H1 (cell line): ENCODE data around the gene MRPS31. TPM values are rescaled to one million over a fixed set of nuclear protein-coding genes. Genes with fewer than 3 reads are reported as not detected.

Experiments
- ASH2L ChIP-seq: fragments of 200-600, 300-600 bp; sonication (generic); IDR thresholded peaks from one replicate; pipeline ENCODE4 v1.7.1; 2017; ENCODE audit warnings: low read length
- BRCA1 ChIP-seq: IDR thresholded peaks from 2 replicates; pipeline ENCODE4 v1.6.1; 2012; ENCODE audit warnings: low read depth, low read length, improper control_type of control experiment
- CBX5 ChIP-seq: fragments of 300-800, 300-1000 bp; sonication (generic); IDR thresholded peaks from 2 replicates; pipeline ENCODE4 v1.7.1; 2016; ENCODE audit warnings: antibody characterized with exemption, low read length, low read depth
- CBX8 ChIP-seq: fragments of 300-800, 300-1000 bp; sonication (generic); IDR thresholded peaks from 2 replicates; pipeline ENCODE4 v1.7.1; 2016; ENCODE audit warnings: low read depth, low read length, borderline replicate concordance
- CREB1 ChIP-seq: IDR thresholded peaks from 2 replicates; pipeline ENCODE4 v1.6.1; 2012; ENCODE audit warnings: inconsistent platforms
- EGR1 ChIP-seq: IDR thresholded peaks from 2 replicates; pipeline ENCODE4 v1.6.1; 2011; ENCODE audit warnings: low read depth, low read length, borderline replicate concordance
- EZH2 ChIP-seq: fragments of 200-600 bp; sonication (generic); IDR thresholded peaks from 2 replicates; pipeline ENCODE4 v1.7.1; 2012; ENCODE audit warnings: low read depth, mild to moderate bottlenecking, moderate library complexity, low read length, inconsistent platforms; ENCODE audit not compliant: severe bottlenecking
- HDAC6 ChIP-seq: IDR thresholded peaks from one replicate; pipeline ENCODE4 v1.7.1; 2012; ENCODE audit warnings: low read depth, mild to moderate bottlenecking, inconsistent platforms, low read length, moderate library complexity
- JUN ChIP-seq: IDR thresholded peaks from 2 replicates; pipeline ENCODE4 v1.6.1; 2011; ENCODE audit warnings: low read depth, mild to moderate bottlenecking, improper control_type of control experiment, low read length
- JUND ChIP-seq: IDR thresholded peaks from 2 replicates; pipeline ENCODE4 v1.6.1; 2011; ENCODE audit warnings: mild to moderate bottlenecking, improper control_type of control experiment, low read length
- KDM1A ChIP-seq: fragments of 200-600, 300-600 bp; sonication (generic); IDR thresholded peaks from 2 replicates; pipeline ENCODE4 v1.7.1; 2016; ENCODE audit warnings: mild to moderate bottlenecking, low read length, borderline replicate concordance
- NRF1 ChIP-seq: IDR thresholded peaks from 2 replicates; pipeline ENCODE4 v1.6.1; 2011; ENCODE audit warnings: mild to moderate bottlenecking, low read depth, low read length, improper control_type of control experiment
- POU5F1 ChIP-seq: IDR thresholded peaks from 2 replicates; pipeline ENCODE4 v1.6.1; 2011; ENCODE audit warnings: low read depth, mild to moderate bottlenecking, low read length, moderate library complexity
- RAD21 ChIP-seq, 2 experiments: IDR thresholded peaks in 1 of 2; conservative IDR thresholded peaks in 1 of 2; 2 replicates each; pipeline ENCODE4 v1.6.1; 2011; ENCODE audit warnings: low read depth in 2 of 2, low read length in 2 of 2, improper control_type of control experiment in 1 of 2, inconsistent platforms in 1 of 2, mild to moderate bottlenecking in 1 of 2, moderate library complexity in 1 of 2
- SAP30 ChIP-seq: fragments of 300-600 bp; sonication (generic); IDR thresholded peaks from 2 replicates; pipeline ENCODE4 v1.7.1; 2012; ENCODE audit warnings: low read length, moderate library complexity, mild to moderate bottlenecking, inconsistent platforms; ENCODE audit not compliant: insufficient read depth, insufficient replicate concordance
- SIX5 ChIP-seq: IDR thresholded peaks from 2 replicates; pipeline ENCODE4 v1.6.1; 2011; ENCODE audit warnings: mild to moderate bottlenecking, low read depth, low read length
- TAF7 ChIP-seq: optimal IDR thresholded peaks from 2 replicates; pipeline ENCODE3; 2011; ENCODE audit warnings: low read depth, mild to moderate bottlenecking, inconsistent platforms, low read length, moderate library complexity, borderline replicate concordance
- TEAD4 ChIP-seq: IDR thresholded peaks from 2 replicates; pipeline ENCODE4 v1.6.1; 2012; ENCODE audit warnings: low read depth, low read length, inconsistent platforms, mixed read lengths
- YY1 ChIP-seq: IDR thresholded peaks from 2 replicates; pipeline ENCODE4 v1.6.1; 2011; ENCODE audit warnings: low read depth, mild to moderate bottlenecking, low read length
- polyA plus RNA-seq, 7 experiments: library from polyadenylated mRNA; depleted of rRNA in 3 of 7; stranded (reverse) in 5 of 7; unstranded in 2 of 7; fragments of >200 nt in 5 of 7; fragments of 200-250 nt in 2 of 7; gene quantifications; 1 replicate in 5 of 7; 2 replicates in 1 of 7; 4 replicates in 1 of 7; pipeline versions ENCODE4 v1.2.1 to v1.2.3, GENCODE V29; 2011 to 2013; ENCODE audit warnings: missing spikeins in 2 of 7, mixed read lengths in 2 of 7
- total RNA-seq: library from RNA; stranded (reverse); fragmentation: NEBNext Ultra II Directional; extraction: Animal tissue kit (Norgen Biotek cat#: 25700); gene quantifications from 2 replicates; pipeline ENCODE4 v1.2.1, GENCODE V29; 2021
- TF ChIP-seq, protein P1 (sequence below): IDR thresholded peaks from 2 replicates; pipeline ENCODE4 v1.6.1; 2012; ENCODE audit warnings: low read length, inconsistent platforms
- TF ChIP-seq, protein P2 (sequence below), 3 experiments: IDR thresholded peaks; 1 replicate in 2 of 3; 2 replicates in 1 of 3; pipeline versions ENCODE4 v1.5.1 to v1.6.1; 2011; ENCODE audit warnings: low read length in 3 of 3, mild to moderate bottlenecking in 3 of 3, inconsistent platforms in 2 of 3, low read depth in 1 of 3, moderate library complexity in 1 of 3; ENCODE audit not compliant: insufficient read depth in 1 of 3; ENCODE audit errors: control extremely low read depth in 1 of 3

The MRPS31 gene
- total and polyA plus RNA-seq, 2 of the 8 experiments (the other 6 are each of a cell fraction or from before 2014, with no cell fraction given) = 13.6 to 33.3 TPM

DNA sequence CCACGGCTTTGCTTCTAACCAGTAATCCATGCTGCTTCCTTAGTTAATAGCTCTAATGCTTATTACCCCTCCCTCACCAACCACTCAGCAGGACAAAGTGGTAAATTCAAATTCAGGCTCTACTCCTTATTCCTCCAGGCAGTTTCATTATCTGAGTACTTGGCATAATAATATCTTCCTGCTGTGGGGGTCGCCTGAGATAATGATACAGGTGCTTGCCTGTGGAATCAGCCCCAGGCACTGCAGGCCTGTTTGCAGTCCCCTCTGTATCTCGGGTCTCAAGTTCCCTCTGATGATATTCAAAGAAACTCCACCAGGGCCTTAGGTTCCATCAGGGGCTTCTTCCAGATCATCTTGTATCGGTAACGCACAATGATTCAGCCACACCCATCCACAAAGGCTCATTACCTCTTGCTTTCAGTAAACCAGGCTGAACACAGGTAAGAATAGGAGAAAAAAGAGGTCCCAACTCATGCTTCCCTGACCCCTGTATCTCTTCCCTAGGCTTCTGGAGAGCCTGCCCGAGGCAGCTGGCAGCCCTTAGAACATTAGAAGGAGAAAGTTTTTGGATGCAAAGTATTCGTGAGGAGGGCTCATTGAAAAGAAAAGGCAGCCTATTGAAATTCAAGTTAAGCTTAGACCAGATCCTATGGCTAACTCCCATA, 90.2 kb downstream of the MRPS31 start (continued):
- peak; percentile 93; the same call in 1 of the 2 replicates for TF ChIP-seq POU5F1
- no peak for TF ChIP-seq TEAD4
- TF ChIP-seq NRF1 = no peak
- TF ChIP-seq YY1 = no peak
- TF ChIP-seq CBX8 = no peak
- TF ChIP-seq SAP30 = no peak
- TF ChIP-seq BRCA1 = no peak
- TF ChIP-seq RAD21 (IDR thresholded peaks at IDR 0.05 in 1 of 2, conservative IDR thresholded peaks at IDR 0.05 in 1 of 2; ENCODE audit: low read depth in 2 of 2, low read length in 2 of 2) = no peak; a peak in 1 of 4 replicates
- no peak for TF ChIP-seq CREB1
- TF ChIP-seq HDAC6 = no peak
- TF ChIP-seq, protein P1, sequence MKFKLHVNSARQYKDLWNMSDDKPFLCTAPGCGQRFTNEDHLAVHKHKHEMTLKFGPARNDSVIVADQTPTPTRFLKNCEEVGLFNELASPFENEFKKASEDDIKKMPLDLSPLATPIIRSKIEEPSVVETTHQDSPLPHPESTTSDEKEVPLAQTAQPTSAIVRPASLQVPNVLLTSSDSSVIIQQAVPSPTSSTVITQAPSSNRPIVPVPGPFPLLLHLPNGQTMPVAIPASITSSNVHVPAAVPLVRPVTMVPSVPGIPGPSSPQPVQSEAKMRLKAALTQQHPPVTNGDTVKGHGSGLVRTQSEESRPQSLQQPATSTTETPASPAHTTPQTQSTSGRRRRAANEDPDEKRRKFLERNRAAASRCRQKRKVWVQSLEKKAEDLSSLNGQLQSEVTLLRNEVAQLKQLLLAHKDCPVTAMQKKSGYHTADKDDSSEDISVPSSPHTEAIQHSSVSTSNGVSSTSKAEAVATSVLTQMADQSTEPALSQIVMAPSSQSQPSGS = no peak
- no peak for TF ChIP-seq SIX5
- no peak for TF ChIP-seq JUN
- TF ChIP-seq TAF7 = no peak
- TF ChIP-seq CBX5 = no peak
- TF ChIP-seq JUND = no peak
- peak; percentile 70 for TF ChIP-seq ASH2L
- TF ChIP-seq, protein P2, sequence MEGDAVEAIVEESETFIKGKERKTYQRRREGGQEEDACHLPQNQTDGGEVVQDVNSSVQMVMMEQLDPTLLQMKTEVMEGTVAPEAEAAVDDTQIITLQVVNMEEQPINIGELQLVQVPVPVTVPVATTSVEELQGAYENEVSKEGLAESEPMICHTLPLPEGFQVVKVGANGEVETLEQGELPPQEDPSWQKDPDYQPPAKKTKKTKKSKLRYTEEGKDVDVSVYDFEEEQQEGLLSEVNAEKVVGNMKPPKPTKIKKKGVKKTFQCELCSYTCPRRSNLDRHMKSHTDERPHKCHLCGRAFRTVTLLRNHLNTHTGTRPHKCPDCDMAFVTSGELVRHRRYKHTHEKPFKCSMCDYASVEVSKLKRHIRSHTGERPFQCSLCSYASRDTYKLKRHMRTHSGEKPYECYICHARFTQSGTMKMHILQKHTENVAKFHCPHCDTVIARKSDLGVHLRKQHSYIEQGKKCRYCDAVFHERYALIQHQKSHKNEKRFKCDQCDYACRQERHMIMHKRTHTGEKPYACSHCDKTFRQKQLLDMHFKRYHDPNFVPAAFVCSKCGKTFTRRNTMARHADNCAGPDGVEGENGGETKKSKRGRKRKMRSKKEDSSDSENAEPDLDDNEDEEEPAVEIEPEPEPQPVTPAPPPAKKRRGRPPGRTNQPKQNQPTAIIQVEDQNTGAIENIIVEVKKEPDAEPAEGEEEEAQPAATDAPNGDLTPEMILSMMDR (IDR thresholded peaks at IDR 0.05; ENCODE audit: control extremely low read depth in 1 of 3, insufficient read depth in 1 of 3, low read depth in 1 of 3, low read length in 3 of 3) = no peak
- TF ChIP-seq KDM1A = no peak
- no peak for TF ChIP-seq EGR1
- no peak for TF ChIP-seq EZH2
